ENCODE measurements around the gene TTF2.

DNA sequence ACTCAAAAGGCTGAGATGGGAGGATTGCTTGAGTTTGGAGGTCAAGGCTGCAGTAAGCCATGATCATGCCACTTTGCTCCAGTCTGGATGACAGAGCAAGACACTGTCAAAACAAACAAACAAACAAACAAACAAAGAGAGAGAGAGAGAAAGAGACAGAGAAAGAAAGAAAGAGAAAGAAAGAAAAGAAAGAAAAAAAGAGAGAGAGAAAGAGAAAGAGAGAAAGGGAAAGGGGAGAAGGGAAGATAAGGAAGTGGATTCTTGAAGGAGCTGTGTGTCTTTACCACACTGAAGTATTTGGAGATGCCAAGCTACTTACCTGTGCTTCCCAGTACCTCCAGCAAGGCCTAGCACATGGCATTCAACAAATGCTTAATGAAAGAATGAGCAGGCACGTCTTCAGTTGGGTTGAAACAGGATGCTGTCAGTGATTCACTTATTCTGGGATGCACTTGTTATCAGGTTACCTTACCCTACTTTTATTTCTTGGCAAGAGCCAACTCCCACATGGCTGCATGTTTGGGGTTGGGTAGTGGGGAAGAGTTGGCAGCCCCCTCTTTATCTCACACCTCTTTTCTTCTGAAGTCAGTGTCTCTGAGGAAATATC, 29.8 kb upstream of the TTF2 start:
- TF ChIP-seq, protein P1, sequence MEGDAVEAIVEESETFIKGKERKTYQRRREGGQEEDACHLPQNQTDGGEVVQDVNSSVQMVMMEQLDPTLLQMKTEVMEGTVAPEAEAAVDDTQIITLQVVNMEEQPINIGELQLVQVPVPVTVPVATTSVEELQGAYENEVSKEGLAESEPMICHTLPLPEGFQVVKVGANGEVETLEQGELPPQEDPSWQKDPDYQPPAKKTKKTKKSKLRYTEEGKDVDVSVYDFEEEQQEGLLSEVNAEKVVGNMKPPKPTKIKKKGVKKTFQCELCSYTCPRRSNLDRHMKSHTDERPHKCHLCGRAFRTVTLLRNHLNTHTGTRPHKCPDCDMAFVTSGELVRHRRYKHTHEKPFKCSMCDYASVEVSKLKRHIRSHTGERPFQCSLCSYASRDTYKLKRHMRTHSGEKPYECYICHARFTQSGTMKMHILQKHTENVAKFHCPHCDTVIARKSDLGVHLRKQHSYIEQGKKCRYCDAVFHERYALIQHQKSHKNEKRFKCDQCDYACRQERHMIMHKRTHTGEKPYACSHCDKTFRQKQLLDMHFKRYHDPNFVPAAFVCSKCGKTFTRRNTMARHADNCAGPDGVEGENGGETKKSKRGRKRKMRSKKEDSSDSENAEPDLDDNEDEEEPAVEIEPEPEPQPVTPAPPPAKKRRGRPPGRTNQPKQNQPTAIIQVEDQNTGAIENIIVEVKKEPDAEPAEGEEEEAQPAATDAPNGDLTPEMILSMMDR (optimal IDR thresholded peaks at IDR 0.05 in 1 of 3, IDR thresholded peaks at IDR 0.05 in 1 of 3, conservative IDR thresholded peaks at IDR 0.05 in 1 of 3; ENCODE audit: extremely low read depth in 1 of 3, insufficient read depth in 2 of 3, low read length in 3 of 3): no peak
- TF ChIP-seq EZH2 (IDR thresholded peaks at IDR 0.05; ENCODE audit: low read length): no peak

Data from keratinocyte (primary cell).